ENCODE measurements around the gene PKDREJ.

PKDREJ gene

DNA sequence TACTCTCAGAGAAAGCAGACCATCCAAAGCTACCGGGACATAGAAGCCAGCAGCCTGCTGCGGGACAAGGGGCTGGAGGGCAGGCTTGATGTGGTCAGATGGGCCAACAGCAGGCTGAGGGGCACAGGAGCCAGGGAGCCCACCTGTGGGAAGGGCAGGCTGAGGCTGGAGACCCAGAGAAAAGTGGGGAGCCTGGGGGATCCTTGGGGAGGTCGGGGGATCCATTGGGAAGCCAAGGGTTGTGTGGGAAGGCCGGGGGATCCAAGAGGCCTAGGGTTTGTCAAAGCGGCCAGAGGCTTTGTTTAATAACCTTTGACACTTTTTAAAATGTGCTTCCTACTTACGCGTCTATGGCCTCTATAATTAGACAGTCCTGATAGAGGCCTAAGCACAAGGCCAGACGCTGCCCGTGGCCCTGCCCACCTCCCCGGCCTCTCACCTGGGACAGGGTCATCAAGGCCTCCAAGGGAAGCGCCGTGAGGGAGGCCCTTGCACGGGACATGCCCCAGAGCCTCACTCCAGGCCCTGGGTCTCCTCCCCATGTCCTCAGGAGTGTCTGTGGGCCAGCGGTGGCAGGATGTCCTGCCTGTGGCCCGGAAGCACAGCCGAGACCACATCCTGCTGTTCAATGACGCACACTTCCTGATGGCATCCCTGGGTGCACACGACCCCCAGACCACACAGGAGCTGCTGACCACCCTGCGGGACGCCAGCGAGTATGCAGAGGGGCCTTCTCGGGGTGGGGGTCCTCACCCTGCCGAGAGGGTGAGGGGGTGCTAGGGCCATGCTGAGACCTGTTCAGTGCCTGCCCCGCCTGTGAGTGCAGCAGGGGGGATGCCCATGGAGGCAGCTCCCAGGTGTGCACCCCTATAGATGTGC lies 25.0 kb upstream of the PKDREJ start:
- TF ChIP-seq, protein P1, sequence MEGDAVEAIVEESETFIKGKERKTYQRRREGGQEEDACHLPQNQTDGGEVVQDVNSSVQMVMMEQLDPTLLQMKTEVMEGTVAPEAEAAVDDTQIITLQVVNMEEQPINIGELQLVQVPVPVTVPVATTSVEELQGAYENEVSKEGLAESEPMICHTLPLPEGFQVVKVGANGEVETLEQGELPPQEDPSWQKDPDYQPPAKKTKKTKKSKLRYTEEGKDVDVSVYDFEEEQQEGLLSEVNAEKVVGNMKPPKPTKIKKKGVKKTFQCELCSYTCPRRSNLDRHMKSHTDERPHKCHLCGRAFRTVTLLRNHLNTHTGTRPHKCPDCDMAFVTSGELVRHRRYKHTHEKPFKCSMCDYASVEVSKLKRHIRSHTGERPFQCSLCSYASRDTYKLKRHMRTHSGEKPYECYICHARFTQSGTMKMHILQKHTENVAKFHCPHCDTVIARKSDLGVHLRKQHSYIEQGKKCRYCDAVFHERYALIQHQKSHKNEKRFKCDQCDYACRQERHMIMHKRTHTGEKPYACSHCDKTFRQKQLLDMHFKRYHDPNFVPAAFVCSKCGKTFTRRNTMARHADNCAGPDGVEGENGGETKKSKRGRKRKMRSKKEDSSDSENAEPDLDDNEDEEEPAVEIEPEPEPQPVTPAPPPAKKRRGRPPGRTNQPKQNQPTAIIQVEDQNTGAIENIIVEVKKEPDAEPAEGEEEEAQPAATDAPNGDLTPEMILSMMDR (IDR thresholded peaks at IDR 0.05; ENCODE audit: low read depth, low read length, missing control alignments): no peak
- no peak overlapping the region for H3K4me3 ChIP-seq (replicated peaks; ENCODE audit: low read depth, low read length)
- DNase-seq (ENCODE audit: extremely low read depth, low read depth): no peak

DNA sequence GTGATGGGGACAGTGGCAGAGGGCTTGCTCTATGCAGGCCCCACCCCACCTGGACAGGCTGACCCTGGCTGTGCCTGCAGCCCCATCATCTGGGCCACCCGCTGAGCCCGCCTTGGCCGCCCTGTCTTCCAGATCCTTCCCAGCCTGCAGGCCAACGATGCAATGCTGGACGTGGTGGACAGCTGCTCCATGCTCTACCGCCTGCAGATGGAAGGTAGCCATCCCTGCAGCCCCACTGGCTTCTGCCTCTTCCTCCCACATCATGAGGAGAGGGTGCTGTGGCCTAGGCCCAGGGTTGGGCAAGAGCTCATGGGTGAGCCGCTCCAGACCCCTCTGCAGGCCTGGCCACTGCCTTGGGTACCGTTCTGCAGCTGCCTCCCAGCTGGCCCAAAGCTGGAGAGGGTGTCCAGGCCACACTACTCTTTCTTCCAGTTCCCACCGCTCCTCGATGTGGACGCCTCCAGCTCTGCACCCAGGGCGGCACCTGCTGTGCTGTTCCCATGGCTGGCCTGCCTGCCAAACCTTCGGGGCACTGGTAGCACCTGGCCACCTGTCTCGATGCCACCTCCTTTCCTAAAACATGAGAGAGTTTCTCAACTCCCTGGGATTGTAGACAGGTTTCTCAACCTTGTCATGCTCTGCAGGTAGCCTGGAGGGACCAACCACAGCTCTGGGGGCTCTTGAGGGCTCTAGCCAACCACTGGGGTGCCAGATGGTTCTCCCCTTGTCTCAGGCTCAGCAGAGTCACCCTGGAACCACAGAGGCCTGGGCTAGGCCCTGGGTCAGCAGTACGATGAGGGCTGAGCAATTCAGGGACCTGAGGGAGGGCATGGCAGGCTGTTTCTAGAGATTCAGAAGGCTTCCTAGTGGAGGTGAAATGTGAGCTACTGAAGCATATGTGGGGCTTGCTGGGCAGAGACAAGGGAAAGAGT lies 24.1 kb upstream of the PKDREJ start:
- TF ChIP-seq, protein P1 (IDR thresholded peaks at IDR 0.05; ENCODE audit: low read depth, low read length, missing control alignments): no peak
- no peak for DNase-seq (ENCODE audit: extremely low read depth, low read depth)
- H3K4me3 ChIP-seq (replicated peaks; ENCODE audit: low read depth, low read length): no peak overlapping the region

- TF ChIP-seq, protein P1 (IDR thresholded peaks at IDR 0.05; ENCODE audit: low read depth, low read length, missing control alignments): no peak
- no peak for DNase-seq (ENCODE audit: extremely low read depth, low read depth)
- H3K4me3 ChIP-seq (replicated peaks; ENCODE audit: low read depth, low read length): no peak overlapping the region
Measured at GRCh38 chr22:46286006-46286405, 22.9 kb upstream of the PKDREJ start.

GRCh38 chr22:46281866-46282678 lies 18.9 kb upstream of the PKDREJ start:
- TF ChIP-seq, protein P1 (IDR thresholded peaks at IDR 0.05; ENCODE audit: low read depth, low read length, missing control alignments): no peak
- DNase-seq (ENCODE audit: extremely low read depth, low read depth): no peak

GRCh38 chr22:46280999-46281623 lies 18.0 kb upstream of the PKDREJ start:
- TF ChIP-seq, protein P1 (IDR thresholded peaks at IDR 0.05; ENCODE audit: low read depth, low read length, missing control alignments): no peak
- no peak overlapping the region for H3K4me3 ChIP-seq (replicated peaks; ENCODE audit: low read depth, low read length)
- no peak for DNase-seq (ENCODE audit: extremely low read depth, low read depth)

More at GRCh38 chr22:46281866-46282678, 18.9 kb upstream of the PKDREJ start:
- H3K4me3 ChIP-seq (replicated peaks; ENCODE audit: low read depth, low read length): no peak overlapping the region
